Esophagus squamous epithelium (tissue), 5 donors: Measurements from ENCODE around the gene TM9SF4. TPM values are rescaled to one million over a fixed set of nuclear protein-coding genes. Genes with fewer than 3 reads are reported as not detected.

ENCODE experiments used
- DNase-seq: peaks from one replicate; lab custom pipeline; 2025; lab: John Stamatoyannopoulos, UW
- H3K27ac ChIP-seq, 4 donors: fragments of 200-600 bp; sonication (generic); one replicate each; pipeline ENCODE4 v1.5.1; 2016 to 2019; ENCODE audit warnings: mild to moderate bottlenecking in 1 of 4
- H3K27me3 ChIP-seq, 4 donors: fragments of 200-600 bp; sonication (generic); 1 replicate in 3 of 4; 2 replicates in 1 of 4; pipeline versions ENCODE4 v1.5.1 to v1.6.0; 2017 to 2021; ENCODE audit warnings: antibody characterized with exemption in 1 of 4
- H3K36me3 ChIP-seq, 3 donors: fragments of 200-600 bp; sonication (generic); one replicate each; pipeline ENCODE4 v1.5.1; 2016 to 2019
- H3K4me1 ChIP-seq, 3 donors: fragments of 200-600 bp; sonication (generic); one replicate each; pipeline ENCODE4 v1.5.1; 2017 to 2019
- H3K4me3 ChIP-seq, 4 donors: fragments of 200-600 bp; sonication (generic); 1 replicate in 3 of 4; 2 replicates in 1 of 4; pipeline ENCODE4 v1.5.1; 2016 to 2019; ENCODE audit warnings: mild to moderate bottlenecking in 2 of 4, moderate library complexity in 1 of 4
- H3K9me3 ChIP-seq, 3 donors: fragments of 200-600 bp; sonication (generic); one replicate each; pipeline ENCODE4 v1.5.1; 2016 to 2019
- POLR2A ChIP-seq, 4 donors: fragments of 450-650 bp; IDR thresholded peaks; one replicate each; pipeline ENCODE4 v1.6.1; 2017; ENCODE audit warnings: antibody characterized with exemption in 4 of 4, mild to moderate bottlenecking in 4 of 4, moderate library complexity in 3 of 4
- WGBS, 2 donors: methylation state at CpG; one replicate each; pipeline ENCODE4 v1.1.5; 2018; 5-methylcytosine and 5-hydroxymethylcytosine counted together
- intact Hi-C: fragments of 100-400 bp; cut with DNase I; formaldehyde crosslinking; loops from one replicate; pipeline ENCODE4 v1.15.0; 2022
- total RNA-seq, 4 donors: library from RNA; depleted of rRNA; stranded (reverse); fragments of >200 nt; gene quantifications; one replicate each; pipeline ENCODE4 v1.1.0, GENCODE V29; 2016
- TF ChIP-seq, protein P1 (sequence below), 6 experiments: fragments of 450-650 bp in 4 of 6; fragments of 200-600 bp in 2 of 6; sonication (generic) in 2 of 6; IDR thresholded peaks; one replicate each; pipeline ENCODE4 v1.5.1; 2016 to 2019; ENCODE audit warnings: antibody characterized with exemption in 6 of 6, mild to moderate bottlenecking in 4 of 6, moderate library complexity in 4 of 6
- donor health status: DM: yes; HTN: yes; CAD: no.

TM9SF4 gene
- total RNA-seq, 4 donors from 2014 or later = 28.5 to 36.3 (median 32.1) TPM

DNA sequence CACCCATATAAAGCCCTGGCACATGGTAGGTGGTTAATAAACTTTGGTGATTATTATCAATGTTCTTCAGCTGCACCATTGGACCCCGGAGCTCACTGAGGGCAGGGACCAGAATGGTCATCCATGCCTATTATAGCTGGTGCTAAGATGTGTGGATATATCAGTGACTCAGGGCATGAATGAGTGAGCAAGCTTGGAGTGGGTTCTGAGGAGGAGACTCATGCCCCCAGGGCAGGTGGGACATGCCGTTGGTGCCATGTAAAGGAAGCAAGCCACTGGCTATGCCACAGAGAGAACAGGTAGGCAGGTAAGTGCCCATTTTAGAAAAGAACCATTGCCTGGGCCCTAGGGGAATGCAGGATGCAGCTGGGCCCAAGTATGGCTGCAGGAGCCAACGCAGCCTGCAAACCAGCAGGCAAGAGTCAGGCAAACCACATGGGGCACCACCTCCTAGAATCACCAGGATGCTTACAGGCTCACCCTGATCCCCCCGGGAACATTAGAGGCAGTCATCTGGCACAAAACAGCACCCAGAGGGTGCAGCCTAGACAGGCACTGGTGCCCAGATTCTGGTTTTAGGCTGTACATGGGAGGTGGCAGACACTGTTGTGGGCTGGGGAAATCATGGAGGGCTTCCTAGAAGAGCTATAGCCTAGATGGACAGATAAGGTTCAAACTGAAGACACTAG, 74.6 kb downstream of the TM9SF4 start:
- Histone ChIP-seq H3K27me3 (no peaks in the 10 kb centered on the region), H3K4me3 (no peak overlapping the region), H3K36me3 (no peaks in the 10 kb centered on the region), H3K4me1 (peaks cover 3 to 18% (median 4%) of the 10 kb centered on the region in 3 donors), H3K27ac (no peak overlapping the region), H3K9me3 (no peaks in the 10 kb centered on the region)
- intact Hi-C loops = no loop called here
- TF ChIP-seq, protein P1, sequence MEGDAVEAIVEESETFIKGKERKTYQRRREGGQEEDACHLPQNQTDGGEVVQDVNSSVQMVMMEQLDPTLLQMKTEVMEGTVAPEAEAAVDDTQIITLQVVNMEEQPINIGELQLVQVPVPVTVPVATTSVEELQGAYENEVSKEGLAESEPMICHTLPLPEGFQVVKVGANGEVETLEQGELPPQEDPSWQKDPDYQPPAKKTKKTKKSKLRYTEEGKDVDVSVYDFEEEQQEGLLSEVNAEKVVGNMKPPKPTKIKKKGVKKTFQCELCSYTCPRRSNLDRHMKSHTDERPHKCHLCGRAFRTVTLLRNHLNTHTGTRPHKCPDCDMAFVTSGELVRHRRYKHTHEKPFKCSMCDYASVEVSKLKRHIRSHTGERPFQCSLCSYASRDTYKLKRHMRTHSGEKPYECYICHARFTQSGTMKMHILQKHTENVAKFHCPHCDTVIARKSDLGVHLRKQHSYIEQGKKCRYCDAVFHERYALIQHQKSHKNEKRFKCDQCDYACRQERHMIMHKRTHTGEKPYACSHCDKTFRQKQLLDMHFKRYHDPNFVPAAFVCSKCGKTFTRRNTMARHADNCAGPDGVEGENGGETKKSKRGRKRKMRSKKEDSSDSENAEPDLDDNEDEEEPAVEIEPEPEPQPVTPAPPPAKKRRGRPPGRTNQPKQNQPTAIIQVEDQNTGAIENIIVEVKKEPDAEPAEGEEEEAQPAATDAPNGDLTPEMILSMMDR (IDR thresholded peaks at IDR 0.05) = no peak
- TF ChIP-seq POLR2A (IDR thresholded peaks at IDR 0.05) = no peak
- no peak for DNase-seq
- WGBS, 2 donors = 58 to 69% methylated on average over 3 of the region's 4 CpGs

DNA sequence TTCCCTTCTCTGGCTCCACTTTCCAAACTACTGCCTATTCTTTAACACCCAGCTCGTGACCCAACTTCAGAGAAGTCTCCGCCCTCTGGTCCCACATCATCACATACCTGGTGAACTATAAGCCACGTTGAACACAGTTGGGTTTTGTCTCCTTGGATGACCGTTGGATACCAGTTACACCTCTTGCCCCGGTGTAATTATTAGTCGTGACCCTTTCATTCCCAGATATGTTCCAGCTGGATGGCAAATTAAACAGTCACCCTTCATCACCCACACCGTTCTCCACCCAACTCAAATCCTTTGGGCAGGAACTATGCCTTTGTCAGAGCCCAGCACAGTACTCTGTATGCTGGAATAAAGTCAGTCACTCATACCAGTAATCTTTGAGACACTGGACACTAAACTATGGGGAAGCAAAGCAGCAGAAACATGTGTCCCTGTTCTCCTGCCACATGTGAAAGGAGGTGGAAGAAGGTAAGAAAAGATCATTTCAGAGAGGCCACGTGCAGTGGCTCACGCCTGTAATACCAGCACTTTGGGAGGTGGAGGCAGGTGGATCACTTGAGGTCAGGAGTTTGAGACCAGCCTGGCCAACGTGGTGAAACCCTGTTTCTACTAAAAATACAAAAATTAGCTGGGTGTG, 75.6 kb downstream of the TM9SF4 start:
- H3K27ac ChIP-seq = no peak overlapping the region
- no peak for TF ChIP-seq POLR2A (IDR thresholded peaks at IDR 0.05)
- TF ChIP-seq, protein P1 (IDR thresholded peaks at IDR 0.05) = no peak
- peaks cover 8 to 21% (median 12%) of the 10 kb centered on the region in 3 donors for H3K4me1 ChIP-seq
- H3K4me3 ChIP-seq = no peak overlapping the region
- no peaks in the 10 kb centered on the region for H3K27me3 ChIP-seq
- no peaks in the 10 kb centered on the region for H3K9me3 ChIP-seq
- WGBS, 2 donors = 58 to 65% methylated on average over 10 of the region's 10 CpGs
- intact Hi-C loops = no loop called here
- H3K36me3 ChIP-seq = no peaks in the 10 kb centered on the region
- DNase-seq = no peak

GRCh38 chr20:32186506-32186905, 77.0 kb downstream of the TM9SF4 start:
- no peak for TF ChIP-seq POLR2A (IDR thresholded peaks at IDR 0.05)
- TF ChIP-seq, protein P1 (IDR thresholded peaks at IDR 0.05) = no peak
- no peaks in the 10 kb centered on the region for H3K9me3 ChIP-seq
- H3K27me3 ChIP-seq = no peaks in the 10 kb centered on the region
- intact Hi-C loops = no loop called here
- 100% methylated on average over 1 of the region's 1 CpG for WGBS, 2 donors
- peaks cover 8 to 29% (median 12%) of the 10 kb centered on the region in 3 donors for H3K4me1 ChIP-seq
- no peak overlapping the region for H3K4me3 ChIP-seq
- no peak for DNase-seq
- no peak overlapping the region for H3K27ac ChIP-seq
- H3K36me3 ChIP-seq = no peaks in the 10 kb centered on the region

DNA sequence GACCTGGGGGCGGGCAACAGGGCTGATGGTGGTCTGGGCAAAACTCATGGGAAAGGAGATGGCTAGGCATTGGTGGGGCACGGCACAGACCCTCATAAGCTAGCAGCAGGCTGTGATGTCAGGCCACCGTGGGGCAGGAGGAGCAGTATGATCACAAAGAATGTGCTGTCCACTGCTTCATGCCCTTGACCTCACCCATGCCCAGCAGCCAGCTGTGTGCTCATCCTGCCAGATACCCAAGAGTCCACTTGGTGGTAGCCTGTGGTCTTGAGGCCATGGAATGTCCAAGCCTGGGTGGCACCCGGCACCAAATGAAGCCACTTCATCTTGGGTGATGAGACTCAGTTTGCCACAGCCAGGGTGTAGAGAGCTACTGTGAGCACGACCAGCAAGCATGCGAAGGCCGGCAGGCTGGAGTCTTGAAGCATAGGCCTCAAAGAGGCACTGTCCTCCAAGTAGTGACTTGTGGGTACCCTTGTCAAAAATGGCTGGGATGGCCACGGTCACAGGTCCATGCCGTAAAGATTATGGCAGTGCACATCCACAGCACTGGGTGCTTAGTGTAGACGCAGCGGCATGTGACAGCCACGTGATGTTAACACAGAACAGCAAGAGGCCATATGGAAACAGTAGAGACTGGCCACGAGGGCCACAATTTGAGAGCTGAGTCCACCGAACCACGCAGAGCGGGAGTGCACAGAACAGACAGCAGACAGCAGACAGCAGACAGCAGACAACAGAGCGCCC, 79.0 kb downstream of the TM9SF4 start:
- 88 to 98% methylated on average over 14 to 15 of the region's 17 CpGs for WGBS, 2 donors
- Histone ChIP-seq H3K9me3 (no peaks in the 10 kb centered on the region), H3K27me3 (no peaks in the 10 kb centered on the region), H3K4me3 (peak overlapping the region in 1 of 4 donors; percentile 75), H3K4me1 (peaks cover 8 to 32% (median 12%) of the 10 kb centered on the region in 3 donors), H3K27ac (no peak overlapping the region), H3K36me3 (peaks cover 0 to 10% (median 0%) of the 10 kb centered on the region in 3 donors)
- DNase-seq = no peak
- TF ChIP-seq, protein P1 (IDR thresholded peaks at IDR 0.05) = no peak
- TF ChIP-seq POLR2A (IDR thresholded peaks at IDR 0.05) = no peak
- intact Hi-C loops = no loop called here

DNA sequence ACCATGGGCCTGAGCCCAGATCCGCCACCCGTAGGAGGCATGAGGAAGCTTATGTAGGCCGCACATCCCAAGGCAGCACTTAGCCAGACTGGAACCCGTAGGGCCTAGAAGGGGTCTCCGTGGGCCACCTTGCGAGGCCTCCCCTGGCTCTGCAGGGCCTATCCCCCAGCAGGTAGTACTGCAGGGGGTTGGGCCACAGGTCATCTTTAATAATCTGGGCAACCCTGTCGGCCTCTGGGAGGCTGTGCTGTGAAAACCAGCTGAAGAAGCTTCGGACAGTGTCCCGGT, 79.6 kb downstream of the TM9SF4 start:
- Histone ChIP-seq H3K27me3 (no peaks in the 10 kb centered on the region), H3K36me3 (peaks cover 0 to 11% (median 0%) of the 10 kb centered on the region in 3 donors), H3K27ac (peak overlapping the region in 1 of 4 donors; percentile 83), H3K4me1 (peaks cover 8 to 32% (median 12%) of the 10 kb centered on the region in 3 donors), H3K9me3 (no peaks in the 10 kb centered on the region), H3K4me3 (peak overlapping the region in 2 of 4 donors; percentile 71 to 75)
- 94% methylated on average over 6 of the region's 9 CpGs; no CpG with 5 or more reads in 1 of the 2 donors for WGBS, 2 donors
- no peak for DNase-seq
- intact Hi-C loops = no loop called here
- TF ChIP-seq, protein P1 (IDR thresholded peaks at IDR 0.05) = no peak
- no peak for TF ChIP-seq POLR2A (IDR thresholded peaks at IDR 0.05)
